ENCODE measurements around the gene MAST2.
"Not testable (repeated sequence)": the region's sequence is repeated elsewhere in the genome, so short reads cannot be mapped to it uniquely, and the experiment has no call there.

The MAST2 gene

GRCh38 chr1:46030876-46031660, 227.7 kb downstream of the MAST2 start:
- peak; percentile 46 for DNase-seq

GRCh38 chr1:46034601-46035516, 231.4 kb downstream of the MAST2 start:
- no peak for DNase-seq

GRCh38 chr1:46036894-46037839, 233.8 kb downstream of the MAST2 start:
- DNase-seq, result peak; percentile 77

- DNase-seq, result no peak
Observed at GRCh38 chr1:46039571-46040052, 236.2 kb downstream of the MAST2 start.

- no peak for DNase-seq
Observed at GRCh38 chr1:46041551-46041950, 238.1 kb downstream of the MAST2 start.

GRCh38 chr1:46041974-46042373, 238.6 kb downstream of the MAST2 start:
- DNase-seq, result no peak

- no peak for DNase-seq
Observed at GRCh38 chr1:46043458-46044017, 240.1 kb downstream of the MAST2 start.

- no peak for DNase-seq
Observed at GRCh38 chr1:46044116-46044515, 240.7 kb downstream of the MAST2 start.

GRCh38 chr1:46053734-46054133, 250.3 kb downstream of the MAST2 start:
- DNase-seq, result no peak

GRCh38 chr1:46056325-46056724, 252.9 kb downstream of the MAST2 start:
- DNase-seq, result no peak

- not testable (repeated sequence) for DNase-seq
Observed at GRCh38 chr1:46057215-46057614, 253.8 kb downstream of the MAST2 start.

- no peak for DNase-seq
Observed at GRCh38 chr1:46057781-46058180, 254.4 kb downstream of the MAST2 start.

GRCh38 chr1:46058936-46059335, 255.5 kb downstream of the MAST2 start:
- DNase-seq, result no peak

- DNase-seq, result no peak
Observed at GRCh38 chr1:46061146-46061545, 257.7 kb downstream of the MAST2 start.

- peak; percentile 28 for DNase-seq
Observed at GRCh38 chr1:46062651-46063319, 259.4 kb downstream of the MAST2 start.

GRCh38 chr1:46064708-46065107, 261.3 kb downstream of the MAST2 start:
- no peak for DNase-seq

GRCh38 chr1:46065405-46065804, 262.0 kb downstream of the MAST2 start:
- peak; percentile 10 for DNase-seq

- no peak for DNase-seq
Observed at GRCh38 chr1:46067652-46068051, 264.2 kb downstream of the MAST2 start.

GRCh38 chr1:46068525-46068924, 265.1 kb downstream of the MAST2 start:
- DNase-seq, result no peak

GRCh38 chr1:46070164-46070814, 266.9 kb downstream of the MAST2 start:
- DNase-seq, result no peak

GRCh38 chr1:46072975-46073374, 269.6 kb downstream of the MAST2 start:
- DNase-seq, result no peak

Measured in EL (cell line).